Measurements from ENCODE around the gene CHRD. TPM values are rescaled to one million over a fixed set of nuclear protein-coding genes. Genes with fewer than 3 reads are reported as not detected.

Gene CHRD
- total RNA-seq, 6 experiments from 2014 or later, result 0.09 to 0.31 (median 0.19) TPM; not detected in 2

DNA sequence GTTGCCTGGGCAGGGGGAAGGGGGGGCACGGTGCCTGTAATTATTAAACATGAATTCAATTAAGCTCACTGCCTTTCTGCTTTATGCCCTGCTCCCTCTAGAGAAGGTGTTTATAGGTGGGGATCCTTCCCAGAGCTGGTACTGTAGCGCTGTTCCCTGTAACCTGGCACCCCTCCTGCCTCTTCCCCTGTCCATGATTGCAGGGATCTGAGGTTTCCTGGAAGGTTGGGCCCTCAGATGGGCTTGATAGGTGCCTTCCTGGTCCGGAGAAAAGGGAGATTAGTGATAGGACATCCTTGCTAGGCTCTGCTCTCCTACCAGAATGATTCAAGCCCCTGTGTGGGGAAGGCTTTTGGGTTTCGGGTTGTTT is 44.6 kb upstream of the CHRD start:
- TF ChIP-seq, protein P1, sequence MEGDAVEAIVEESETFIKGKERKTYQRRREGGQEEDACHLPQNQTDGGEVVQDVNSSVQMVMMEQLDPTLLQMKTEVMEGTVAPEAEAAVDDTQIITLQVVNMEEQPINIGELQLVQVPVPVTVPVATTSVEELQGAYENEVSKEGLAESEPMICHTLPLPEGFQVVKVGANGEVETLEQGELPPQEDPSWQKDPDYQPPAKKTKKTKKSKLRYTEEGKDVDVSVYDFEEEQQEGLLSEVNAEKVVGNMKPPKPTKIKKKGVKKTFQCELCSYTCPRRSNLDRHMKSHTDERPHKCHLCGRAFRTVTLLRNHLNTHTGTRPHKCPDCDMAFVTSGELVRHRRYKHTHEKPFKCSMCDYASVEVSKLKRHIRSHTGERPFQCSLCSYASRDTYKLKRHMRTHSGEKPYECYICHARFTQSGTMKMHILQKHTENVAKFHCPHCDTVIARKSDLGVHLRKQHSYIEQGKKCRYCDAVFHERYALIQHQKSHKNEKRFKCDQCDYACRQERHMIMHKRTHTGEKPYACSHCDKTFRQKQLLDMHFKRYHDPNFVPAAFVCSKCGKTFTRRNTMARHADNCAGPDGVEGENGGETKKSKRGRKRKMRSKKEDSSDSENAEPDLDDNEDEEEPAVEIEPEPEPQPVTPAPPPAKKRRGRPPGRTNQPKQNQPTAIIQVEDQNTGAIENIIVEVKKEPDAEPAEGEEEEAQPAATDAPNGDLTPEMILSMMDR (IDR thresholded peaks at IDR 0.05), result no peak
- Mint-ChIP-seq H3K4me1 (ENCODE audit: low read depth) (peaks cover 83% of the 10 kb centered on the region), H3K36me3 (ENCODE audit: low read depth) (peaks cover 60% of the 10 kb centered on the region), H3K27ac (peak overlapping the region; percentile 97), H3K27me3 (ENCODE audit: insufficient read depth) (peaks cover 30% of the 10 kb centered on the region), H3K9me3 (no peaks in the 10 kb centered on the region), H3K4me3 (peak overlapping the region; percentile 87)
- DNase-seq, result no peak

DNA sequence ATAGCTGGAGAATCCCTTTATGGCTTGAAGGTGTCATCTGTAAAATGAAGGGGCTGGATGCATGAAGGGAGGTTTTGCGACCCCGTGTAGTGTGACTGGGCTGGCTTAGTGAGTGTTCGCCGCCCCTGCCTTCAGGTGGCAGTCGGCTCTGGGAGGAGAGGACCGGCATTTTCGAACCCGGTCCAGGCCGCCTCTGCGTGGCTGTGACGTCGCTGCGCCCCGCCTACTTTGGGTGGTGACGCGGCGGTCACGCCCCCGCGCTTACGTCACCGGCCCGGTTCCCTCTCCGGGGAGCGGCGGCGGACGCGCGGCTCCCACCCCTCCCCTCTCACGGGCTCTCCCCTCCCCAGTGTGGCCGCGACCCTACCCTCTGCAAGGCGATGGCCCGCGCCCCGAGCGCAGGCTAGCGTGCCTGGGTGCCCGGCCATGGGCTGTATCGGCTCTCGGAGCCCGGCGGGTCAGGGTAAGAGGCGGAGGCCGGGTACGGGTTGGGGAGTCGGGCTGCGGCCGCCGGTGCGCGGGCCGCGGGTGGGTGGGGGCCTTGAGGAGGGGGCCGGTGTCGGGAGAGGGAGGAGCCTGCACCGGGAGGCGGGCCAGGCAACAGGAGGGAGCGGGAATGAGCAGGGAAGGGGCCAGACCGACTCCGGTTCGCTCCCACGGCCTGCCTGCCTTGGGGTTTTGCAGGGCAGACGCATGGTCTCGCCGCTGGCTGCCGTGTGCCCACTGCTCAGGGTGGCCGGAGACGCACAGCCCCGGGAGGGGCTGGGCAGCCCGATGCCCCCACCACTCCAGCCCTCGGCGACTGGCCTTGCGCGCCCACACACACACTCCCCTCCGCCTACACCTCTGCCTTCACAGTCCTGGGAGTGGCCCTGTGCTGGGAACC is 44.0 kb upstream of the CHRD start:
- Mint-ChIP-seq H3K36me3 (ENCODE audit: low read depth) (peaks cover 58% of the 10 kb centered on the region), H3K4me3 (peak overlapping the region; percentile 87), H3K9me3 (no peaks in the 10 kb centered on the region), H3K27me3 (ENCODE audit: insufficient read depth) (peaks cover 30% of the 10 kb centered on the region), H3K27ac (peak overlapping the region; percentile 97), H3K4me1 (ENCODE audit: low read depth) (peaks cover 83% of the 10 kb centered on the region)
- DNase-seq, result peak; percentile 62
- TF ChIP-seq, protein P1 (IDR thresholded peaks at IDR 0.05), result no peak

DNA sequence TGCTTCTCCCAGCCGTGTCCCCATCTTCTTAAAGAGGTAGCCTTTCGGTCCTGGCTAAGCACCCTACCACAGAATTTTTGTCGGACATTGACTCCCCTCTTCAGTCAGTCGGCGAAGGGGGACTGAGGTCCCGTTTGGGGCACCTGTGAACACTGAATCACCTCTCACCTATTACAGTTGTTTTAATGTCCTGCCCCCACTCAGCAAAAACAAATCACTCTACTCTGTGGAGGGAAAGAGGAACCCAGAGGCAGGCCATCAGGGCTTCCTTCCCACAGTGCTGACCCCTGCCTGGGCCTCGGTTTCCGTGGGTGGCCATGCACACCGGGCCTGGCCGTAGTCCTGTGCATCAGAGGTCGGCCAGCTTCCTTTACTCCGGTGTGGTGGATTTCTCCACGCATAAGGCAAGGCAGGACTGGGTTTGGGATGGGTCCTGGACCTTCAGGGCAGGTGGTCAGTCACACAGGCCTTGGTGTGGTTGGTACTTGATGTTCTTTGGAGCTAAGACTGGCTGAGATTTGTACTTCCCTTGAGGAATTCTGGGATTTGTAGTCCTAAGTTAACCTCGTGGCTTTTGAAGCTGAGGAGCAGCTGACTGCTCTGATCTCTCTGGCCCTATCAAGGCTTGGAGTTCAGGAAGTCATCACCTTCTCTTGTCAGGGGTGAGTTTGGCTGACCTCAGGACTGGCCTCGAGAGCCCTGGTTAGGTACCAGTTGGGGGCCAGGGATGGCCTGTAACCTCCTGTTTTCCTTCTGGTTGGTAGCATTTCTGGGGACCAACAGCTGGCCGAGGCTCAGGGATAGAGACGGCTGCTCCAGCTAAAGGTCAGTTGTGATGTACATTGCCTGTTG is 43.1 kb upstream of the CHRD start:
- peaks cover 83% of the 10 kb centered on the region for H3K4me1 Mint-ChIP-seq (ENCODE audit: low read depth)
- peak overlapping the region; percentile 87 for H3K4me3 Mint-ChIP-seq
- peak overlapping the region; percentile 97 for H3K27ac Mint-ChIP-seq
- DNase-seq, result peak; percentile 55
- H3K36me3 Mint-ChIP-seq (ENCODE audit: low read depth), result peaks cover 50% of the 10 kb centered on the region
- H3K9me3 Mint-ChIP-seq, result no peaks in the 10 kb centered on the region
- TF ChIP-seq, protein P1 (IDR thresholded peaks at IDR 0.05), result no peak
- peaks cover 28% of the 10 kb centered on the region for H3K27me3 Mint-ChIP-seq (ENCODE audit: insufficient read depth)

DNA sequence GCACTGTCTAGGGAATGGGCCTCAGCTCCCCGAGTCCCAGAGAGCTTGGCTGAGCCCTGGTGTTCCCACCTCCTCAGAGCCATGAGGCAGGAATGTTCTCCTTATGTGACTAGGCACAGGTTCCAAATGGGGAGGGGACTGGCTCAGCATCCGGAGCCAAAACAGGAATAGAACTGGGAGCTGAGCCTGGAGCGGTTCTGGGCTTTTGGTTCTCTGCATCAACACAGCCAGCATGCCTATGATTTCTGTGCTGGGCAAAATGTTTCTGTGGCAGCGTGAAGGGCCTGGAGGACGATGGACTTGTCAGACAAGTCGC is 42.5 kb upstream of the CHRD start, which contains the start of gene FAM131A:
Gene FAM131A (plus strand): TSS at position 202 of the 316 bp plus-strand sequence. CDS start 31 bp downstream, at position 233.
- H3K4me1 Mint-ChIP-seq (ENCODE audit: low read depth), result peaks cover 78% of the 10 kb centered on the region
- peak; percentile 12 for DNase-seq
- H3K36me3 Mint-ChIP-seq (ENCODE audit: low read depth), result peaks cover 44% of the 10 kb centered on the region

DNA sequence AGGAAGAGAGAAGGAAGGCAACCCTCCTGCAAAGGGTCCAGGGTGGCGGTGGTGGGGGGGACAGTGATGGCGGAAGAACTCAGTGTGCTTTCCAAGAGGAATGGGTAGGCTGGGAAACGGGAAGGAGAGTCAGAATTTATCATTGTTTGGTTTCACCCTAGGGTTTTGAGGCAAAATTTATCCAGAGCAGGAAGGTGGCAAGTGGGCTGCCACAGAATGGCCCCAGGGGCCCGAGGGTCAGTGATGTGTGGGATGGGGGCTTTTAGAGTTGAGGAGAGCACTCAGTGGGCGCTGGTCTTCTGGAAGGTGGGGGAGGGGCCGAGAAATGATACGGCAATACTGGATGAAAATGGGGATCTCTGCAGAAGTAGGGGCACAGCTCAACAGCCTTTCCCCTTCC is 41.9 kb upstream of the CHRD start:
- H3K4me3 Mint-ChIP-seq, result peak overlapping the region; percentile 87
- peaks cover 43% of the 10 kb centered on the region for H3K36me3 Mint-ChIP-seq (ENCODE audit: low read depth)
- H3K9me3 Mint-ChIP-seq, result no peaks in the 10 kb centered on the region
- no peak for DNase-seq
- H3K27ac Mint-ChIP-seq, result peak overlapping the region; percentile 97
- TF ChIP-seq, protein P1 (IDR thresholded peaks at IDR 0.05), result no peak
- peaks cover 22% of the 10 kb centered on the region for H3K27me3 Mint-ChIP-seq (ENCODE audit: insufficient read depth)
- peaks cover 78% of the 10 kb centered on the region for H3K4me1 Mint-ChIP-seq (ENCODE audit: low read depth)

More for the DNA sequence above, 42.5 kb upstream of the CHRD start, which contains the start of gene FAM131A:
- Mint-ChIP-seq H3K27ac (peak within 1 kb of the TSS; percentile 97), H3K4me3 (peak within 1 kb of the TSS; percentile 87), H3K9me3 (no peaks in the 10 kb centered on the region), H3K27me3 (ENCODE audit: insufficient read depth) (peaks cover 26% of the 10 kb centered on the region)
- TF ChIP-seq, protein P1 (IDR thresholded peaks at IDR 0.05), result no peak
